Mesothelial cell of epicardium (in vitro differentiated cells): ENCODE measurements around the gene BHMT2. TPM values are rescaled to one million over a fixed set of nuclear protein-coding genes. Genes with fewer than 3 reads are reported as not detected.

Experiments used
- DNase-seq, 2 experiments: peaks; one replicate each; pipeline ENCODE4 v3.0.0; 2021; ENCODE audit warnings: low spot score in 2 of 2; ENCODE audit not compliant: unreplicated experiment in 2 of 2
- H3K27ac Mint-ChIP-seq: 2 replicates; pipeline ENCODE4 v1.8.0; 2021; ENCODE audit warnings: mixed read lengths
- H3K27me3 Mint-ChIP-seq: 2 replicates; pipeline ENCODE4 v1.8.0; 2021; ENCODE audit warnings: low read depth, mixed read lengths
- H3K36me3 Mint-ChIP-seq: 2 replicates; pipeline ENCODE4 v1.8.0; 2021; ENCODE audit warnings: mixed read lengths
- H3K4me1 Mint-ChIP-seq: 2 replicates; pipeline ENCODE4 v1.8.0; 2021; ENCODE audit warnings: mixed read lengths
- H3K4me3 Mint-ChIP-seq: 2 replicates; pipeline ENCODE4 v1.8.0; 2021; ENCODE audit warnings: mild to moderate bottlenecking, moderate library complexity, mixed read lengths
- H3K9me3 Mint-ChIP-seq: 2 replicates; pipeline ENCODE4 v1.8.0; 2021; ENCODE audit warnings: mixed read lengths
- CTCF ChIP-seq: fragments of 200-600 bp; sonication (generic); IDR thresholded peaks from one replicate; pipeline ENCODE4 v1.5.0; 2021; ENCODE audit warnings: antibody characterized with exemption; ENCODE audit not compliant: unreplicated experiment
- total RNA-seq: library from RNA; stranded (reverse); gene quantifications from 3 replicates; pipeline ENCODE4 v1.2.1, GENCODE V29; 2021

BHMT2 gene
- total RNA-seq, 1 donor from 2014 or later, result not detected

DNA sequence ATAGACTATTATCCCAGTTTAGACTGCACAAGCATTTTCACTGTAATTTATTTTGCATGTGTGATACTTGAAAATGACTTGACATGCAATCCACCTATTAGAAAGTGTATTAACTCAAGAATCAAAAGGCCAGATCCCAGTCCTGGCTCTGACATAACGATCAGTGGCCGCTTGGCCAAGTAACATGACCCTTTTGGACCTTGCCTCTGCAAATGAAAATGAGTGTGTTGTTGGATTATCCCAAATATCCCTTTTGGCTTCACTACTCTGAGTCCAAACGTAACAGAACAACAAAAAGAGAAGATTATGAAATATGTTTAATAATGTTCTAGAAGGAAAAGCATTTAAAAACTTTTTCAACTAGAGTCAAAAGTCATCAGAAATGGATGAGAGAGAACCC, 19.1 kb upstream of the BHMT2 start:
- H3K27ac Mint-ChIP-seq, result no peak overlapping the region
- H3K9me3 Mint-ChIP-seq, result peaks cover 20% of the 10 kb centered on the region
- no peak for TF ChIP-seq CTCF
- DNase-seq, result no peak
- peaks cover 4% of the 10 kb centered on the region for H3K27me3 Mint-ChIP-seq
- no peaks in the 10 kb centered on the region for H3K36me3 Mint-ChIP-seq
- H3K4me3 Mint-ChIP-seq, result no peak overlapping the region
- peaks cover 3% of the 10 kb centered on the region for H3K4me1 Mint-ChIP-seq

DNA sequence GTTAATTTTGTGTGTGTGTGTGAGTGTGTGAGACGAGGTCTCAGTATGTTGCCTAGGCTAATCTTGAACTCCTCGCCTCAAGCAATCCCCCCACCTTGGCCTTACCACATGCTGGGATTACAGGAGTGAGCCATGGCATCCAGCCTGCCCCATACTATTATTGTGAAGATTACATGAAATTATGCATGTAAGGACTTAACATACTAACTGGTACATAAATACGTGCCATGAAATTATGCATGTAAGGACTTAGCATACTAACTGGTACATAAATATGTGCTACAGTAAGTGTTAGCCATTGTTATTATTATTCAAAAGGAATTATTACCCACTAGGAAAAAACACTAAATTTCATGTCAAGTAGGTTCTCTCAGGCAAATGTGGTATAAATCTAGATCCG, 16.2 kb upstream of the BHMT2 start:
- peaks cover 20% of the 10 kb centered on the region for H3K9me3 Mint-ChIP-seq

GRCh38 chr5:79055017-79055416, 14.6 kb upstream of the BHMT2 start:
- Mint-ChIP-seq H3K27me3 (peaks cover 2% of the 10 kb centered on the region), H3K4me3 (no peak overlapping the region), H3K9me3 (peaks cover 20% of the 10 kb centered on the region), H3K36me3 (no peaks in the 10 kb centered on the region), H3K4me1 (no peaks in the 10 kb centered on the region), H3K27ac (no peak overlapping the region)
- no peak for DNase-seq
- no peak for TF ChIP-seq CTCF

More for the DNA sequence above, 16.2 kb upstream of the BHMT2 start:
- H3K36me3 Mint-ChIP-seq, result no peaks in the 10 kb centered on the region
- no peak overlapping the region for H3K4me3 Mint-ChIP-seq
- H3K27me3 Mint-ChIP-seq, result no peaks in the 10 kb centered on the region
- TF ChIP-seq CTCF, result no peak
- peaks cover 3% of the 10 kb centered on the region for H3K4me1 Mint-ChIP-seq
- H3K27ac Mint-ChIP-seq, result no peak overlapping the region
- DNase-seq, result no peak

- no peak for TF ChIP-seq CTCF
- no peaks in the 10 kb centered on the region for H3K36me3 Mint-ChIP-seq
- H3K4me3 Mint-ChIP-seq, result no peak overlapping the region
- no peak for DNase-seq
- no peak overlapping the region for H3K27ac Mint-ChIP-seq
- H3K9me3 Mint-ChIP-seq, result peaks cover 9% of the 10 kb centered on the region
- peaks cover 2% of the 10 kb centered on the region for H3K27me3 Mint-ChIP-seq
- H3K4me1 Mint-ChIP-seq, result no peaks in the 10 kb centered on the region
Observed at GRCh38 chr5:79056847-79057246, 12.7 kb upstream of the BHMT2 start.

GRCh38 chr5:79059674-79060073, 9.9 kb upstream of the BHMT2 start:
- no peak for TF ChIP-seq CTCF
- no peak overlapping the region for H3K4me3 Mint-ChIP-seq
- H3K27me3 Mint-ChIP-seq, result peaks cover 2% of the 10 kb centered on the region

DNA sequence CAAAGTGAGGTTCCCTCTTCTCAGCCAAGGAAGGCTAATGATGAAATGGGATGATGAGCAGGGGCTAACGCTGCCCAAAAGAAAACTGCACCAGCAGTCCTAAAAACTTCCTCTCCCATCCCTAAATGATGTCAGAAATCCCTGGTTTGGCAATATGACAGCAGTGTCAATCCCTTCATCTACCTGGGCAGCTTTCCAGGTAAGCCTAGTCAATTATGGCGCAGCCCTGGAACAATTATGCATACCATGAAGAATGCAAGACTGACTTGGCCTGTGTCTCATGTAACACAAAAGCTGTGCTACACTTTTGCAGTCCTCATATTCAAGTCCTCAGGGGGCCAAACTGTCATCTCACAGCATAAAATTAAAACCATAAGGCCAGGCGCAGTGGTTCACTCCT, 7.1 kb upstream of the BHMT2 start:
- Mint-ChIP-seq H3K27ac (no peak overlapping the region), H3K27me3 (peaks cover 2% of the 10 kb centered on the region), H3K9me3 (peaks cover 4% of the 10 kb centered on the region), H3K36me3 (no peaks in the 10 kb centered on the region), H3K4me1 (no peaks in the 10 kb centered on the region), H3K4me3 (no peak overlapping the region)
- no peak for DNase-seq
- no peak for TF ChIP-seq CTCF

More at GRCh38 chr5:79059674-79060073, 9.9 kb upstream of the BHMT2 start:
- H3K4me1 Mint-ChIP-seq, result no peaks in the 10 kb centered on the region
- no peaks in the 10 kb centered on the region for H3K9me3 Mint-ChIP-seq
- no peak for DNase-seq
- no peak overlapping the region for H3K27ac Mint-ChIP-seq
- no peaks in the 10 kb centered on the region for H3K36me3 Mint-ChIP-seq
